Neural crest cell (in vitro differentiated cells): ENCODE results near the gene TTC38. TPM values are rescaled to one million over a fixed set of nuclear protein-coding genes. Genes with fewer than 3 reads are reported as not detected.

ENCODE experiments used
- DNase-seq: peaks from one replicate; pipeline ENCODE4 v3.0.0; 2021; ENCODE audit warnings: low read depth, mixed read lengths, low spot score
- H3K27ac Mint-ChIP-seq: one replicate; pipeline ENCODE4 v1.8.0; 2021; ENCODE audit warnings: mild to moderate bottlenecking, mixed read lengths; ENCODE audit not compliant: unreplicated experiment
- H3K27me3 Mint-ChIP-seq: 2 replicates; pipeline ENCODE4 v1.8.0; 2021; ENCODE audit warnings: low read depth, mild to moderate bottlenecking, mixed read lengths
- H3K36me3 Mint-ChIP-seq: 2 replicates; pipeline ENCODE4 v1.8.0; 2021; ENCODE audit warnings: low read depth, mild to moderate bottlenecking, mixed read lengths
- H3K4me1 Mint-ChIP-seq: 2 replicates; pipeline ENCODE4 v1.8.0; 2021; ENCODE audit warnings: mixed read lengths
- H3K4me3 Mint-ChIP-seq: one replicate; pipeline ENCODE4 v1.8.0; 2021; ENCODE audit warnings: mild to moderate bottlenecking, mixed read lengths
- H3K9me3 Mint-ChIP-seq: 2 replicates; pipeline ENCODE4 v1.8.0; 2021; ENCODE audit warnings: mixed read lengths
- total RNA-seq: library from RNA; stranded (reverse); gene quantifications from 2 replicates; pipeline ENCODE4 v1.2.1, GENCODE V29; 2021
- TF ChIP-seq, protein P1 (sequence below): fragments of 200-600 bp; sonication (generic); conservative IDR thresholded peaks from 2 replicates; pipeline ENCODE4 v1.5.0; 2021; ENCODE audit warnings: antibody characterized with exemption, mild to moderate bottlenecking

The TTC38 gene
- total RNA-seq, 1 donor from 2014 or later: 34.8 TPM

DNA sequence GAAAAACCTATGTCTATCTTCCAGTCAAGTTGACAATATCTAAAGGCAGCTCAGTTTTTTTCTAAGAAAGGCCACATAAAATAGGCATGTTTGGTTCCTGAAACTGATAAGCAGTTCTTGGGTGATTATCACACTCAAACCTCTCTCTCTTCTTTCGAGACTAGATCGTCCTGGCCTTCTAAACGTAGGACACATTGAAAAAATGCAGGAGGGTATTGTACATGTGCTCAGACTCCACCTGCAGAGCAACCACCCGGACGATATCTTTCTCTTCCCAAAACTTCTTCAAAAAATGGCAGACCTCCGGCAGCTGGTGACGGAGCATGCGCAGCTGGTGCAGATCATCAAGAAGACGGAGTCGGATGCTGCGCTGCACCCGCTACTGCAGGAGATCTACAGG is 32.8 kb upstream of the TTC38 start:
- TF ChIP-seq, protein P1, sequence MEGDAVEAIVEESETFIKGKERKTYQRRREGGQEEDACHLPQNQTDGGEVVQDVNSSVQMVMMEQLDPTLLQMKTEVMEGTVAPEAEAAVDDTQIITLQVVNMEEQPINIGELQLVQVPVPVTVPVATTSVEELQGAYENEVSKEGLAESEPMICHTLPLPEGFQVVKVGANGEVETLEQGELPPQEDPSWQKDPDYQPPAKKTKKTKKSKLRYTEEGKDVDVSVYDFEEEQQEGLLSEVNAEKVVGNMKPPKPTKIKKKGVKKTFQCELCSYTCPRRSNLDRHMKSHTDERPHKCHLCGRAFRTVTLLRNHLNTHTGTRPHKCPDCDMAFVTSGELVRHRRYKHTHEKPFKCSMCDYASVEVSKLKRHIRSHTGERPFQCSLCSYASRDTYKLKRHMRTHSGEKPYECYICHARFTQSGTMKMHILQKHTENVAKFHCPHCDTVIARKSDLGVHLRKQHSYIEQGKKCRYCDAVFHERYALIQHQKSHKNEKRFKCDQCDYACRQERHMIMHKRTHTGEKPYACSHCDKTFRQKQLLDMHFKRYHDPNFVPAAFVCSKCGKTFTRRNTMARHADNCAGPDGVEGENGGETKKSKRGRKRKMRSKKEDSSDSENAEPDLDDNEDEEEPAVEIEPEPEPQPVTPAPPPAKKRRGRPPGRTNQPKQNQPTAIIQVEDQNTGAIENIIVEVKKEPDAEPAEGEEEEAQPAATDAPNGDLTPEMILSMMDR: no peak
- no peak for DNase-seq
- Mint-ChIP-seq H3K4me3 (no peak overlapping the region), H3K4me1 (peaks cover 4% of the 10 kb centered on the region), H3K27me3 (no peaks in the 10 kb centered on the region), H3K36me3 (no peaks in the 10 kb centered on the region), H3K27ac (no peak overlapping the region), H3K9me3 (no peaks in the 10 kb centered on the region)

DNA sequence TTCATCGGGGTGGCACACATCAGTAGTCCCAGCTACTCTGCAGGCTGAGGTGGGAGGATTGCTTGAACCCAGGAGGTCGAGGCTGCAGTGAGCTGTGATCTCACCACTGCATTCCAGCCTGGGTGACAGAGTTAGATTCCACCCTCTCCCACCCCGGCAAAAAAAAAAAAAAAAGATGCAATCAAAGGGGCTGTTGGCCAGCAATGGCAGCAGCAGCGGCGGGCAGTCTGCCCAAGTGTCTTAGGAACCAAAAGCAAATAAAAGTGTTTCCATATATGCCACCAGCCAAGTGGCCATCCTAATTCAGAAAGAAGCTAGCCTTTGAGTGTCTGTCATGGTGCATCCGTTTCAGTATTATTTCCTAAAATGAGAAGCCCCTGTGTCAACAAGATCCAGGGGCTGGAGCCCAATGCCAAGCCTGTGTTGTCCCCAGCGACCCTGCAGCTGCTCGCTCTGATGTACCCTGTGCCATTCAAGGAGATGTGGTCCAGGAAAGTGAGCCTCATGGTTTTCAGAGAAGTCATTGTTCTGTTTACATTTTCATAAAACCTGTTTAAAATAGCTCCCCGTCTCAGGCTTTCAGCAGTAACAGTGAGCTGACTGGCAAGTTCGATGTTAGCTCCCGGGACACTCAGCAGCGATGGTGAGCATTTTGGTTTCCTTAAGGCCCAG is 30.2 kb upstream of the TTC38 start:
- H3K27ac Mint-ChIP-seq: no peak overlapping the region
- no peaks in the 10 kb centered on the region for H3K27me3 Mint-ChIP-seq
- H3K9me3 Mint-ChIP-seq: no peaks in the 10 kb centered on the region
- DNase-seq: no peak
- H3K4me3 Mint-ChIP-seq: no peak overlapping the region
- peaks cover 4% of the 10 kb centered on the region for H3K4me1 Mint-ChIP-seq
- TF ChIP-seq, protein P1: no peak
- H3K36me3 Mint-ChIP-seq: no peaks in the 10 kb centered on the region

DNA sequence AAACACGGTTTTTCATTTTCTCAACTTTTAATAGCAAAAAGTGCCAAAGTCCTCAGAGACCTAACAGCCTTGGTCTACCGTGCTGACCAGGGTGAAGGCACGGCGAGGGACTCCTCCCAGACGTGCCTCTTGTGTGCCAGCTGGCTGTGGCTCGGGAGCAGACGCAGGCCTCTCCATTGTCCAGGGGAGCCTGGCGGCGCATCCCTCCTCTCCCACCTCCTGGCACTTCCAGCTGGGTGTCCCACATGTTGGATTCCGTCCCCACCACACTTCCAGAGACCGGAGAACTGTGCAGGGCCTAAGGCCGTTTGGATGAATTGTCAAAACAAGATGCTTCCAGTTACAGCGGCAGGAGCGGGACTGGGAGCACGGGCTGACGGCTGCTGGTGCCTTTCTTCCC is 29.3 kb upstream of the TTC38 start:
- no peaks in the 10 kb centered on the region for H3K4me1 Mint-ChIP-seq
- no peak overlapping the region for H3K27ac Mint-ChIP-seq
- H3K4me3 Mint-ChIP-seq: no peak overlapping the region
- TF ChIP-seq, protein P1: no peak
- DNase-seq: no peak
- no peaks in the 10 kb centered on the region for H3K9me3 Mint-ChIP-seq
- no peaks in the 10 kb centered on the region for H3K27me3 Mint-ChIP-seq
- H3K36me3 Mint-ChIP-seq: no peaks in the 10 kb centered on the region

DNA sequence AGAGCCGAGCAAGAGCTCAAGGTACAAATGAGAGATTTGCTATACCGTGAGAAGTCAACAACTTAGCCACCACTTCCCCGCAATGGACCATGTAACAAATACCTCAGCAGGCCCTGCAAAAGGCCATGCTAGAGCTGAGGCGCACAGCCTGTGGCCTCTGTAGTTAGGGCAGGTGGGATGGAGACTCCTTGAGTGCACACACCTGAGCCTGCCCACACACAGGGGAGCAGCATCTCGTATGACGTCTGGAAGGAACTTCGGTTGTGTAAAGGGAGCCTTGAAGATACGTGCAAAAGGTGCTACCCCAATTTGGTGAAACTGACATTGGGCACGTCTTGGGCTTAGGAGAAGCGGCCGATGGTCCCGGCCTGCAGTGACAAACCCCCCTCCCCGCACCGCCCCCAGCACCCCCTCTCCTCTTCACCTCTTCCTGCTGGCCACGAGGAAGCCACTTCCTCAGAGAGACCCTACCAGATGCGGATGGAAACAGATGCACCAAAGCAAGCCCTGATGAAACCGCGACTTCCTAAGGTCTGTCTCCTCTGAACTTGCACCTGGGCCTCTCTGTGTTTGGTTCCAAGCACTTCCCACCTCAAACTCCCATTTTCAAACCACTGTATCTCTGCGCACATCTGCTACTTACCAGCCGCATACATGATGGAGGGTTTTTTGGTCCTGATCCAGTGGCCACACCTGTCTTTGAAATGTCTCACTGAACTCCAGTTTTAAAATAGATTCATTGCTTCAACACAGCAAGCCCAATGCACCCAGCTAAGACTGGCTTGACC is 28.4 kb upstream of the TTC38 start:
- Mint-ChIP-seq H3K27me3 (no peaks in the 10 kb centered on the region), H3K27ac (no peak overlapping the region), H3K36me3 (no peaks in the 10 kb centered on the region), H3K9me3 (no peaks in the 10 kb centered on the region), H3K4me1 (no peaks in the 10 kb centered on the region), H3K4me3 (no peak overlapping the region)
- DNase-seq: no peak
- TF ChIP-seq, protein P1: no peak

DNA sequence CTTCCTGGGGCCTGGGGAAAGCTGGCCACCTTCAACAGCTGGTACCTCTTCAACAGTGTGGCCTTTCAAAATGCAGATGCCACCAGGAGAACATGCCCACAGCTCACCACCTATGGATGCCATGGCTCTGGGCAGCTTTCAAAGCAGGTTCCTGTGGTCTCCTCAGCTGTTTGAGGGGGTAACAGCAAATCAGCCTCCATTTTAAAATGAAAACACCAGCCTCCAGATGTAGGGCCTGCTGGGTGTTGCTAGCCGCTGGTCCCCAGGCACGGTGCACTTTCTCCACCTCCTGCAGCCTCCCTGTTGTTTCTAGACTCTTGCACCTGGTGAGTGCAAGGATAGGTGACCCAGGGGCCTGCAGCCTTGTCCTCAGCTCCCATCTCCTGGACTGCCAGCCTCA is 27.7 kb upstream of the TTC38 start:
- H3K27me3 Mint-ChIP-seq: no peaks in the 10 kb centered on the region
- no peak overlapping the region for H3K27ac Mint-ChIP-seq
- DNase-seq: no peak

More for the DNA sequence above, 27.7 kb upstream of the TTC38 start:
- TF ChIP-seq, protein P1: no peak
- Mint-ChIP-seq H3K4me3 (no peak overlapping the region), H3K9me3 (no peaks in the 10 kb centered on the region), H3K4me1 (no peaks in the 10 kb centered on the region), H3K36me3 (no peaks in the 10 kb centered on the region)
